HG03571 (cell line): ENCODE results near the gene MPC2.
"Not testable (repeated sequence)": the region's sequence is repeated elsewhere in the genome, so short reads cannot be mapped to it uniquely, and the experiment has no call there.

Experiments
- ATAC-seq: cut with Tn5 transposase; IDR thresholded peaks from one replicate; pipeline ENCODE4 v1.9.1; 2021; ENCODE audit not compliant: unreplicated experiment

MPC2 gene

GRCh38 chr1:167909691-167910180 lies 27.1 kb downstream of the MPC2 start:
- no peak for ATAC-seq

DNA sequence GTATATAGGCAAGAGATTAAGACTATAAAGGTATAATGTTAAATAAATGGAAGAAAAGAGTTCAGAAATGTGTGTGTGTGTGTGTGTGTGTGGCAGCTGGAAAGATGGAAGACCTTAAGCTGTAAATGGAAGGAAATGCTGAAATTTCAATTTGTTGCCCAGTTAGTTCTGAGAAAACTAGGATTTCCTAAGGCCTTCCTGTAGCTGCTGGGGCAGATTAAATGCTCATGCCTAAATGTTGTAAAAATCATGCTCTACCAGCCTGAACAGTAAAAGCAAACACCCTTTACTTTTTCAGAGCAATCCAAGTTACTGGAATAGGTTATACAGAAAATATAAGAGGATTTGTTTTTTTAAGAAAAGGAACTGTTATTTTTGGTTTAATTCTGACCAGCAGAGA lies 31.2 kb downstream of the MPC2 start:
- ATAC-seq = no peak

DNA sequence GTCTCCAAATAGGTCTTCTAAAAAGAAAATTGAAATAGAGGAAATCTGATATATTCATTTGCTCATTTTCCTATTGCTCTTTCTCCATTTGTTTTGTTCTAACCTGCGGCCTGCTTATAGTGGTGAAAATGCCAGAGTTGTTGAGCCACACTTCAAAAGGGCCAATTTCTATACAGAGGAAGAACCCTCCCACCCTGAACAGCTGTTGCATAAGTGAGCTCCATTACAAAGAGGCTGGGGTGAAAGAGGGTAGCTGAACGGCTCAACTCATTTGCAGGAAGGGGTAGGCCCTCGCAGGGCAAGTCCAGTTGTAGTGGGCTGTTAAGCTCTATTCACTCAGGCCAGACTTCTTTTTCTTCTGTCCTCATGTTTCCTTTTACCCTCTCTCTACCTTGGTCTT lies 31.7 kb downstream of the MPC2 start:
- ATAC-seq = no peak

DNA sequence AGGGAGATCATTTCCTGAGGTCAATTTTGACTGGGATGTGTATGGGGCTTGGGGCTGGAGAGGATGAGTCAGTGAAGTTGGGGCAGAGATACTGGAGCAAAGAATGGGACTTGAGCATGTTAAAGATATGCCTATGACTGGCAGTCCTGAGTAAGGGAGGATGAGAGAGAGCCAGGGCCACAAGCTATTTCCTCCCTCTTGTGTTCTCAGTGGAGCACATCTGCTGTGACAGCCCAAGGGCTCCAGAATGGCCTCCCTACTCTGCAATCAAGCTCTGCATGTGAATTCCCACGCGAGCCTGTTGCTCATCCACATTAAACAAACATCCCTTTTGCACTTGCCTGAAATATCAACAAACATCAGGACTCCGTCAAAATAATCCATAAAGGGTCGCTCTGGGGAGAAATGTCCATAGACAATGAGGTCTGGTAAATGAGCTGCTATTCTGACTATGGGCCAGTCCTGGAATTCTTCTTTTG lies 32.2 kb downstream of the MPC2 start:
- ATAC-seq = no peak

- no peak for ATAC-seq
Observed at GRCh38 chr1:167900907-167901306, 36.0 kb downstream of the MPC2 start.

DNA sequence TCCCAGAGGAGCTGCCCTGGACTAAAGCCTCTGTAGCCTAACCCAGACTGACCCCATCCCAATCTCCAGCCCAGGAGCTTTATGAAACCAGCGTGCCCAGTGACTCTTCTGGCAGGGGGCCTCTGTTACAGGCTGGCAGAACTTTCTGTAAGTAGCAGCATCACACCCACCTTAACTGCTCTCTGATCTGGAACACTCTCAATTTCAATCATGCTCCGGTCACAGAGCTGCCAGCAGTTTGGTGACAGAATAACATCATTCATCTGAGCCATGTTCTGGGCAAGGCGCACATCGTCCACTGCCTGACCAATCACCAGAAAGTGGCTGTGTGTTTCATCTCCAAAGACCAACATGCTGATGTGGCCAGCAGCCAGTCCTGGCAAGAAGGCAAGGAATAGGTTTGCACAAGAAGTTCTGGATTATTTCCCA lies 37.6 kb downstream of the MPC2 start:
- peak; percentile 96 for ATAC-seq

GRCh38 chr1:167898578-167899222 lies 38.2 kb downstream of the MPC2 start:
- no peak for ATAC-seq

GRCh38 chr1:167893798-167894197 lies 43.1 kb downstream of the MPC2 start:
- no peak for ATAC-seq

DNA sequence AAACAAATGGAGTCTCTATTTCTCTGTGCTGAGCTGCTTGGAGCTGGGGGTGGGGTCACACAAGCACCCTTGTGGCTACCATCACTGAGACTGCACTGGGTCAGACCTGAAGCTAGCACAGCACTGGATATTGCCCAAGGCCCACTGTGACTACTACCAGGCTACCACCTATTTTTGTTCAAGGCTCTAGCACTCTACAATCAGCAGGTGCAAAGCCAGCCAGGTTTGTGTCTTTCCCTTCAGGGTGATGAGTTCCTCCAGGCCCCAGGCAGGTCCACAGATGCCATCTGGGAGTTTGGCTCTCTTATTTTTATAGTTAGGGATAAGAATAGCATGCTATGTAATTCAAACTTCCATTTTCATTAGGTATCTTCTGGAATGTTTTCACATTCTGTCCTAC lies 46.5 kb downstream of the MPC2 start:
- no peak for ATAC-seq

- ATAC-seq = not testable (repeated sequence)
Observed at GRCh38 chr1:167887187-167887586, 49.7 kb downstream of the MPC2 start.

GRCh38 chr1:167882376-167882775 lies 54.5 kb downstream of the MPC2 start:
- no peak for ATAC-seq

DNA sequence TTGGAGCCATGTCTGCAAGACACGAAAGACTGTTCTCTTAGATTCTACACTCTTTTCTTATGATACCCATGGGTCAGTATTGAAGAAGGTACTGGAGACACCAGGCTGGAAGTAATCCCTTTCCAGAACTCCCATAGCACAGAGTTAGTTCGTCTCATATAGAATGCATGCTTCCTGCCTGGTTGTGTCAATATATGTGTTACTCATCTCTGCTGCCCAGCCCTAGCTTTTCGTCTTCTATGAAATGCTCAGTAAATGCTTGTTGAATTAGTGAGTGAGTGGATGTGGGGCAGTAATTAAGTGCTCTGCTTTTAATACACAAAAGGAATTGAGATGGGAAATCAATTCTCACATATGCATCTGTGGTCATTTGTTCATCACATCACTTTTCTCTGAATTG lies 55.1 kb downstream of the MPC2 start:
- no peak for ATAC-seq

- ATAC-seq = no peak
Observed at GRCh38 chr1:167881069-167881468, 55.8 kb downstream of the MPC2 start.

- no peak for ATAC-seq
Observed at GRCh38 chr1:167880580-167881021, 56.3 kb downstream of the MPC2 start.

DNA sequence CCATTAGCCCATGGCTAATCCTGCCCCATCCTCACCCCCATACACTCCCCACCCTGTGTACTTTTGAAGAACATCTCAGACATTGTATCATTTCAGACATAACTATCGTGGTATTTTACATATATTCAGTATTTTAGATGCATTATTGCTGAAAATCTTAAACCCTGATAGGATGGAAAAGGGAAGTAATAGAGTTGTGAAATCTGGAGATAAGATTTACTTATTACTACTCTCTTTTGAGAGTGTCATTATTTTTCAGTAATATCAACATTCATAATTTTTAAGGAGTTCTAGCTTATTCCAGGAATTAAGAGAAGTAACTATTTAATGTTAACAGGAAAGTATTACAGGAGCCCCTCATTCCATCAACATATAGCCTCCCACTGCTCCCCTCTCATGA lies 57.4 kb downstream of the MPC2 start:
- ATAC-seq = no peak

GRCh38 chr1:167878372-167879160 lies 58.3 kb downstream of the MPC2 start:
- ATAC-seq = no peak

DNA sequence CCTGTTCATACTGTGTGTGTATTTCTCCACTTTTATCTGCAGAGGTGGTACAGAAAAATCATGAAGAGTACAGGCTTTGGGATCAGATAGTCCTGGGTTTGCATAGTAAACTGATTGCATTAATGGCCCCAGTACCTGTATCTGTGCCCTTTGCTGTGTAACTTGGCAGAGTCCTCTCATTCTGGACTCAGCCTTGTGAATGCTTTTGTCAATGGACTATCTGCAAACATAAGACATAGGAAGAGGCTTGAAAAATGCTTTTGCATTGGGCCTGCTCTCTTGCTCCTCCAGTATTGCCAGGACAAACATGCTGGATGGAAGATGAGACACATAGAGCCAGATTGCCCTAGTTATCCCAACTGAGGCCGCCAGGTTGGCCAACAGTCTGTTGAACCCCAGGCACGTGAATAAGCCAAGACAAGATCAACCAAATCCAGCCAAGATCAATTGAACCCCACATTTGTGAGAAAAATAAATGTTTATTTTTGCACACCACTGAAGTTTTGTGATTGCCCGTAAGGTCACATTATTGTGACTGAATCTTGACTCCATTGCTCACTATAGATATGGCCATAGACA lies 60.2 kb downstream of the MPC2 start:
- no peak for ATAC-seq

DNA sequence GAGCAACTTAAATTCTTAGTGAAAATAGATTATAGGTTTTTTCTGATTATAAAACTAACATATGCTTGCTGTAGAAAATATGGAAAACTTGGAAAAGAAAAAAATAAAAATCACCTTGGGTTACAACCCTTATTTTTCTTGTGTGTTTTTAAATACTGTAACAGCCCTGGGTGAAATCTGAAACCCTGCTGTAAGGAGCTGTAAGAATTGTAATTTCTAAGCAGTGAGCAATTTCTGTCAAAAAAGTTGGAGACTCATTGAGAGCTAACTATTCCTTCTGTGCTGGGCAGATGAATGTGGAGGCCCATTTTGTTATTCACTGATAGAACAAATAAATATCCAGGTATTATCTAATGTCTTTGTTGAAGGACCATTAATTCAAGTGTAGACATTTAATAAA lies 65.5 kb downstream of the MPC2 start:
- ATAC-seq = no peak

DNA sequence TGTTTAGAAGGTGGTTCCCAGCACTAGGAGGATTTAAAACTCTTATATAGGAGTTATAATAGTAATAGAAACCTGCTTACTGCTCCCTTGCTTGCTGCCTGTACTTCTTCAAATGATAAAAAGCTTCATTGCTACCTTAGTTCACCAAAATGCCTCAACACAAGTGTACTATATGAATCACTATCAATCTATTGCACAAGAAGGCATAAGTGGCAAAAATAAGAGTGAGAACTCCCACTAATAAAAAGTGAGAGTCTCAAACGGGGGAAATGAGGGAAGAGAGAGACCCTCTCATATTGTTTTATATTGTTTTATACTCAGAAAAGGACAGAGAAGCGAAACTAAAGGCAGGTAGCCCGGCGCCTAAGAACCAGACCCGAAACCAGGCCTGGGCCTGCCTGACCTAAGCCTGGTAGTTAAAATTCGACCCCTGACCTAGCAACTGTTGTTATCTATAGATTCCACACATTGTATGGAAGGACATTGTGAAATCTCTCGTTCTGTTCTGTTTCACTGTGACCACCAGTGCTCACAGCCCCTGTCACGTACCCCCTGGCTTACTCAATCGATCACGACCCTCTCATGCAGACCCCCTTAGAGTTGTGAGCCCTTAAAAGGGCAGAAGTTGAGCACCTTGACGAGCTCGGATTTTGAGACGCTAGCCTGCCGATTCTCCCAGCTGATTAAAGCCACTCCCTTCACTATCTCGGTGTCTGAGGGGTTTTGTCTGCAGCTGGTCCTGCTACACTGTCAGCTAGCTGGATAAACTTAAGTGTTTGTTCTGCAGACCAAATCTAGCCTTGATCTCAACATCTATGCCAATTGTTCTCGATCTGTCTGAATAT lies 67.5 kb downstream of the MPC2 start:
- ATAC-seq = not testable (repeated sequence)

- not testable (repeated sequence) for ATAC-seq
Observed at GRCh38 chr1:167866739-167867414, 70.0 kb downstream of the MPC2 start.
